Epithelial cell of prostate (primary cell): Measurements from ENCODE around the gene SH3RF3.

Experiments
- DNase-seq: peaks from one replicate; pipeline ENCODE4 v3.0.0-alpha.2; 2011; ENCODE audit warnings: low read depth, low spot score
- H3K27ac ChIP-seq: fragments of 450-650 bp; 2 replicates; pipeline ENCODE4 v1.5.1; 2017; ENCODE audit warnings: mild to moderate bottlenecking

Gene SH3RF3

GRCh38 chr2:109466674-109467575, 337.9 kb downstream of the SH3RF3 start:
- peak; percentile 24 for DNase-seq
- peak overlapping the region; percentile 59 for H3K27ac ChIP-seq

- no peak for DNase-seq
- peak overlapping the region; percentile 59 for H3K27ac ChIP-seq
Observed at GRCh38 chr2:109467701-109468100, 338.7 kb downstream of the SH3RF3 start.

- no peak for DNase-seq
- no peak overlapping the region for H3K27ac ChIP-seq
Observed at GRCh38 chr2:109468893-109469292, 339.9 kb downstream of the SH3RF3 start.

- no peak overlapping the region for H3K27ac ChIP-seq
- no peak for DNase-seq
Observed at GRCh38 chr2:109471658-109472057, 342.7 kb downstream of the SH3RF3 start.

- H3K27ac ChIP-seq = peak overlapping the region; percentile 14
- DNase-seq = no peak
Observed at GRCh38 chr2:109472331-109472959, 343.4 kb downstream of the SH3RF3 start.

GRCh38 chr2:109472974-109473373, 344.0 kb downstream of the SH3RF3 start:
- peak overlapping the region; percentile 14 for H3K27ac ChIP-seq
- DNase-seq = no peak

- no peak overlapping the region for H3K27ac ChIP-seq
- no peak for DNase-seq
Observed at GRCh38 chr2:109473616-109474318, 344.8 kb downstream of the SH3RF3 start.

- H3K27ac ChIP-seq = no peak overlapping the region
Observed at GRCh38 chr2:109474319-109474825, 345.4 kb downstream of the SH3RF3 start.

GRCh38 chr2:109475531-109476210, 346.7 kb downstream of the SH3RF3 start:
- peak; percentile 76 for DNase-seq
- H3K27ac ChIP-seq = peak overlapping the region; percentile 22

More at GRCh38 chr2:109474319-109474825, 345.4 kb downstream of the SH3RF3 start:
- no peak for DNase-seq

GRCh38 chr2:109476641-109477441, 347.8 kb downstream of the SH3RF3 start:
- no peak for DNase-seq
- no peak overlapping the region for H3K27ac ChIP-seq

- DNase-seq = no peak
- H3K27ac ChIP-seq = no peak overlapping the region
Observed at GRCh38 chr2:109478906-109479493, 350.0 kb downstream of the SH3RF3 start.

- DNase-seq = no peak
- H3K27ac ChIP-seq = no peak overlapping the region
Observed at GRCh38 chr2:109479804-109480203, 350.8 kb downstream of the SH3RF3 start.

- no peak overlapping the region for H3K27ac ChIP-seq
- no peak for DNase-seq
Observed at GRCh38 chr2:109480486-109481195, 351.6 kb downstream of the SH3RF3 start.

- H3K27ac ChIP-seq = no peak overlapping the region
- DNase-seq = no peak
Observed at GRCh38 chr2:109481196-109481555, 352.2 kb downstream of the SH3RF3 start.

GRCh38 chr2:109481599-109481998, 352.6 kb downstream of the SH3RF3 start:
- no peak for DNase-seq
- no peak overlapping the region for H3K27ac ChIP-seq

- DNase-seq = no peak
- no peak overlapping the region for H3K27ac ChIP-seq
Observed at GRCh38 chr2:109482361-109482861, 353.4 kb downstream of the SH3RF3 start.

GRCh38 chr2:109486711-109487535, 357.9 kb downstream of the SH3RF3 start:
- H3K27ac ChIP-seq = no peak overlapping the region
- no peak for DNase-seq
